Progenitor cell of endocrine pancreas (in vitro differentiated cells): ENCODE measurements around the gene DPH1. TPM values are rescaled to one million over a fixed set of nuclear protein-coding genes. Genes with fewer than 3 reads are reported as not detected.

Source experiments
- DNase-seq: peaks from one replicate; pipeline ENCODE4 v3.0.0; 2021; ENCODE audit warnings: low spot score; ENCODE audit not compliant: unreplicated experiment
- H3K27ac Mint-ChIP-seq: 2 replicates; pipeline ENCODE4 v1.8.0; 2021; ENCODE audit warnings: mild to moderate bottlenecking, moderate library complexity, mixed read lengths
- H3K27me3 Mint-ChIP-seq: 2 replicates; pipeline ENCODE4 v1.8.0; 2021; ENCODE audit warnings: mixed read lengths
- H3K36me3 Mint-ChIP-seq: 2 replicates; pipeline ENCODE4 v1.8.0; 2022; ENCODE audit warnings: mixed read lengths; ENCODE audit not compliant: insufficient read depth
- H3K4me1 Mint-ChIP-seq: 2 replicates; pipeline ENCODE4 v1.8.0; 2021; ENCODE audit warnings: low read depth, mixed read lengths
- H3K4me3 Mint-ChIP-seq: 2 replicates; pipeline ENCODE4 v1.8.0; 2021; ENCODE audit warnings: low read depth, mild to moderate bottlenecking, moderate library complexity, mixed read lengths
- H3K9me3 Mint-ChIP-seq: 2 replicates; pipeline ENCODE4 v1.8.0; 2021; ENCODE audit warnings: low read depth, mixed read lengths
- CTCF ChIP-seq: fragments of 200-600 bp; sonication (generic); IDR thresholded peaks from one replicate; pipeline ENCODE4 v1.5.0; 2021; ENCODE audit warnings: antibody characterized with exemption, mild to moderate bottlenecking; ENCODE audit not compliant: unreplicated experiment
- total RNA-seq: library from RNA; stranded (reverse); gene quantifications from 2 replicates; pipeline ENCODE4 v1.2.1, GENCODE V29; 2021

Gene DPH1
- total RNA-seq, 1 donor from 2014 or later = 39.1 TPM

- no peak for TF ChIP-seq CTCF
- DNase-seq = no peak
- peaks cover 5% of the 10 kb centered on the region for H3K27me3 Mint-ChIP-seq
- no peak overlapping the region for H3K4me3 Mint-ChIP-seq
- no peak overlapping the region for H3K27ac Mint-ChIP-seq
- peaks cover 15% of the 10 kb centered on the region for H3K36me3 Mint-ChIP-seq
- no peaks in the 10 kb centered on the region for H3K4me1 Mint-ChIP-seq
- H3K9me3 Mint-ChIP-seq = no peaks in the 10 kb centered on the region
These were observed 37.2 kb downstream of the DPH1 start for GRCh38 chr17:2067048-2067561.

- Mint-ChIP-seq H3K36me3 (peaks cover 14% of the 10 kb centered on the region), H3K9me3 (no peaks in the 10 kb centered on the region), H3K4me3 (no peak overlapping the region), H3K4me1 (no peaks in the 10 kb centered on the region), H3K27ac (no peak overlapping the region), H3K27me3 (no peaks in the 10 kb centered on the region)
- TF ChIP-seq CTCF = no peak
- DNase-seq = no peak
These were observed 37.7 kb downstream of the DPH1 start for GRCh38 chr17:2067608-2068024.

GRCh38 chr17:2068031-2068518 is 38.1 kb downstream of the DPH1 start:
- no peaks in the 10 kb centered on the region for H3K4me1 Mint-ChIP-seq

GRCh38 chr17:2068519-2069051 is 38.6 kb downstream of the DPH1 start:
- no peak for TF ChIP-seq CTCF
- Mint-ChIP-seq H3K4me3 (no peak overlapping the region), H3K27ac (peak overlapping the region; percentile 37), H3K4me1 (no peaks in the 10 kb centered on the region), H3K27me3 (no peaks in the 10 kb centered on the region), H3K9me3 (no peaks in the 10 kb centered on the region), H3K36me3 (peaks cover 15% of the 10 kb centered on the region)
- DNase-seq = no peak

More at GRCh38 chr17:2068031-2068518, 38.1 kb downstream of the DPH1 start:
- no peak for TF ChIP-seq CTCF
- DNase-seq = no peak
- no peak overlapping the region for H3K4me3 Mint-ChIP-seq
- H3K36me3 Mint-ChIP-seq = peaks cover 15% of the 10 kb centered on the region
- H3K9me3 Mint-ChIP-seq = no peaks in the 10 kb centered on the region
- no peak overlapping the region for H3K27ac Mint-ChIP-seq
- H3K27me3 Mint-ChIP-seq = no peaks in the 10 kb centered on the region

GRCh38 chr17:2070241-2071023 is 40.5 kb downstream of the DPH1 start:
- Mint-ChIP-seq H3K27me3 (no peaks in the 10 kb centered on the region), H3K4me1 (no peaks in the 10 kb centered on the region), H3K27ac (no peak overlapping the region), H3K9me3 (no peaks in the 10 kb centered on the region), H3K36me3 (peaks cover 13% of the 10 kb centered on the region), H3K4me3 (no peak overlapping the region)
- no peak for DNase-seq
- TF ChIP-seq CTCF = no peak
